Nephron (organoid): ENCODE results near the gene TREX2.

Experiments
- H3K27ac Mint-ChIP-seq, 3 experiments: 2 replicates each; pipeline ENCODE4 v1.8.0; 2020; ENCODE audit warnings: mixed read lengths in 3 of 3, mild to moderate bottlenecking in 2 of 3, moderate library complexity in 1 of 3
- H3K27me3 Mint-ChIP-seq: 2 replicates; pipeline ENCODE4 v1.8.0; 2021; ENCODE audit warnings: low read depth, mild to moderate bottlenecking, moderate library complexity, mixed read lengths
- H3K36me3 Mint-ChIP-seq: 2 replicates; pipeline ENCODE4 v1.8.0; 2020; ENCODE audit warnings: low read depth, mixed read lengths
- H3K4me1 Mint-ChIP-seq: 2 replicates; pipeline ENCODE4 v1.8.0; 2020; ENCODE audit warnings: mixed read lengths
- H3K4me3 Mint-ChIP-seq, 3 experiments: 2 replicates each; pipeline ENCODE4 v1.8.0; 2020; ENCODE audit warnings: mild to moderate bottlenecking in 3 of 3, mixed read lengths in 3 of 3, moderate library complexity in 2 of 3
- H3K9me3 Mint-ChIP-seq: 2 replicates; pipeline ENCODE4 v1.8.0; 2020; ENCODE audit warnings: mixed read lengths
- TF ChIP-seq, protein P1 (sequence below), 3 experiments: fragments of 200-600 bp; sonication (generic); IDR thresholded peaks; one replicate each; pipeline ENCODE4 v1.5.0; 2021; ENCODE audit warnings: antibody characterized with exemption in 3 of 3; ENCODE audit not compliant: unreplicated experiment in 3 of 3

Gene TREX2

DNA sequence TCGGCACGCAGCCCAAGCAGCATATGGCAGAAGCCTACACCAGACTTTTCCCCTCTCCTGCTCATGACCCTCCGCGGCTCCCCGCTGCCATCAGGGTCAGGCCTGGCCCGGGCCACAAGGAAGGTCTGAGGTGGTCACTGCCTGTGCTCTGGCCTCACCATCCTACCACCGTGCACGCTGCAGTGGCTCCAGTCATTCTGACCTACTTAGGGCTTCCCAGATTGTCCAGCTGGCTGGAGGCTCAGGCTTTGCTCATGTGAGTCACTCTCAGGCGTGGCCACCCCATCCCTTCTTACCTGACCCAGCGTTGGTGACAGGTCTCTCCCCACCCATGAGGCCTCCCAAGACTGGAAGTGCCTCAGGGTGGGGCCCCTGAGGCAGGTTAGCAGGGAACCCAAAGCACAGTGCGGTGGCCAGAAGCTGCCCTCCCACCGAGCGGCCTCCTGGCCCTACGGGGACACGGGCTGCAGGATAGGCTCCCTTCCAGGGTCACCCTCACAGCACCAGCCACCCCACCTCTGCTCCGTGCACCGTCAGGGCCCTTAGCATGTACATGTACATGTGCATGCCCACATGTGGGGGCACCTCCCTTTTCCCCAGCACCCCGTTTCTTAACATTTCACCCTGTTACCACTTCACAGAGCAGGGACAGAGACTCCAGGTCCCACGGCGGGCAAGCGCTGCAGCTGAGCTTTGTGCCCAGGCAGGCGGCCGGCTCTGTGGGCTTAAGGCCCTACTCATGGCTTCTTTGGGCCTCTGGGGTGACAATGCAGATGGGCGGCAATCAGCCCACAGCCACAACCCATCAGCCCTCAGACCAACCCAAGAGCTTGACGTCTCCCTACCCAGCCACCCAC is 2.2 kb downstream of the TREX2 start:
- Mint-ChIP-seq H3K4me3 (no peak overlapping the region), H3K4me1 (no peaks in the 10 kb centered on the region), H3K27me3 (peaks cover 4% of the 10 kb centered on the region), H3K27ac (no peak overlapping the region), H3K9me3 (peaks cover 12% of the 10 kb centered on the region), H3K36me3 (no peaks in the 10 kb centered on the region)
- TF ChIP-seq, protein P1, sequence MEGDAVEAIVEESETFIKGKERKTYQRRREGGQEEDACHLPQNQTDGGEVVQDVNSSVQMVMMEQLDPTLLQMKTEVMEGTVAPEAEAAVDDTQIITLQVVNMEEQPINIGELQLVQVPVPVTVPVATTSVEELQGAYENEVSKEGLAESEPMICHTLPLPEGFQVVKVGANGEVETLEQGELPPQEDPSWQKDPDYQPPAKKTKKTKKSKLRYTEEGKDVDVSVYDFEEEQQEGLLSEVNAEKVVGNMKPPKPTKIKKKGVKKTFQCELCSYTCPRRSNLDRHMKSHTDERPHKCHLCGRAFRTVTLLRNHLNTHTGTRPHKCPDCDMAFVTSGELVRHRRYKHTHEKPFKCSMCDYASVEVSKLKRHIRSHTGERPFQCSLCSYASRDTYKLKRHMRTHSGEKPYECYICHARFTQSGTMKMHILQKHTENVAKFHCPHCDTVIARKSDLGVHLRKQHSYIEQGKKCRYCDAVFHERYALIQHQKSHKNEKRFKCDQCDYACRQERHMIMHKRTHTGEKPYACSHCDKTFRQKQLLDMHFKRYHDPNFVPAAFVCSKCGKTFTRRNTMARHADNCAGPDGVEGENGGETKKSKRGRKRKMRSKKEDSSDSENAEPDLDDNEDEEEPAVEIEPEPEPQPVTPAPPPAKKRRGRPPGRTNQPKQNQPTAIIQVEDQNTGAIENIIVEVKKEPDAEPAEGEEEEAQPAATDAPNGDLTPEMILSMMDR (IDR thresholded peaks at IDR 0.05; ENCODE audit: unreplicated experiment in 3 of 3), result no peak

DNA sequence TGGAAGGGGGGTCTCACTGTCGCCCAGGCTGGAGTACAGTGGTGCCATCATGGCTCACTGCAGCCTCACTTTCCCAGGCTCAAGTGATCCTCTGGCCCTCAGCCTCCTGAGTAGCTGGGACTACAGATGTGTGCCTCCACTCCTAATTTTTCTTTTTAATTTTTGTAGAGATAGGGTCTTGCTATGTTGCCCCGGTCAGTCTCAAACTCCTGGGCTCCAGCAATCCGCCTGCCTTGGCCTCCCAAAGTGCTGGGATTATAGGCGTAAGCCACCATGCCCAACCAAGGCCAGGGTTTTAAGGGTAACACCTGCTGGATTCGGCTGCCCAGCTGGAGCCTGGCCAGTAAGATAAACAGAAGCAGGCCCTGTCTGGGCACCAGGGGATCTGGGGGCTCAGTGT is 3.4 kb downstream of the TREX2 start:
- Mint-ChIP-seq H3K4me3 (no peak overlapping the region), H3K36me3 (no peaks in the 10 kb centered on the region), H3K9me3 (peaks cover 12% of the 10 kb centered on the region), H3K4me1 (no peaks in the 10 kb centered on the region), H3K27me3 (peaks cover 8% of the 10 kb centered on the region), H3K27ac (no peak overlapping the region)
- TF ChIP-seq, protein P1 (IDR thresholded peaks at IDR 0.05; ENCODE audit: unreplicated experiment in 3 of 3), result no peak

DNA sequence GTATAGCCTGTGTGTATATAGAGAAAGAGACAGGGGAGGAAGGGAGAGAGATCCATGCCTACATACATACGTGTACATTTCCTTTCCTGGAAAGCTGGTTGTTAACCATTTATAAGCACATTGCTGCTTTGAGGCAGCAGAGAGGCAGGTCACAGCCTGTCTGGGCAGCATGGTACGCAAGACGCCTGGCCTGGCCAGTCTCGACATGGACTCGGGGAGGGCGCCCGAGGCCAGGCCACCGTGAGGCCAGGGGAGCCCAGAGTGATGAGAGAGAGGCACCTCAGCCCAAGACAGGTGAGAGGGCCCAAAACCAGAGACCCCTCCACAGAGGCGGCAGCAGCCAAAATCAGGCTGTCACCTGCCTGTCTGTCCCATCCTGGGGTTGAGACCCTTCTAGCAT is 3.9 kb downstream of the TREX2 start:
- H3K4me3 Mint-ChIP-seq, result no peak overlapping the region
- no peaks in the 10 kb centered on the region for H3K4me1 Mint-ChIP-seq
- H3K27me3 Mint-ChIP-seq, result peaks cover 8% of the 10 kb centered on the region
- H3K9me3 Mint-ChIP-seq, result peaks cover 13% of the 10 kb centered on the region
- H3K36me3 Mint-ChIP-seq, result no peaks in the 10 kb centered on the region
- no peak overlapping the region for H3K27ac Mint-ChIP-seq
- TF ChIP-seq, protein P1 (IDR thresholded peaks at IDR 0.05; ENCODE audit: unreplicated experiment in 3 of 3), result no peak

- peaks cover 13% of the 10 kb centered on the region for H3K9me3 Mint-ChIP-seq
- no peak overlapping the region for H3K4me3 Mint-ChIP-seq
- H3K27ac Mint-ChIP-seq, result no peak overlapping the region
- no peaks in the 10 kb centered on the region for H3K36me3 Mint-ChIP-seq
- peaks cover 8% of the 10 kb centered on the region for H3K27me3 Mint-ChIP-seq
- TF ChIP-seq, protein P1 (IDR thresholded peaks at IDR 0.05; ENCODE audit: unreplicated experiment in 3 of 3), result no peak
- H3K4me1 Mint-ChIP-seq, result no peaks in the 10 kb centered on the region
Observed at GRCh38 chrX:153441296-153441695, 4.6 kb downstream of the TREX2 start.

DNA sequence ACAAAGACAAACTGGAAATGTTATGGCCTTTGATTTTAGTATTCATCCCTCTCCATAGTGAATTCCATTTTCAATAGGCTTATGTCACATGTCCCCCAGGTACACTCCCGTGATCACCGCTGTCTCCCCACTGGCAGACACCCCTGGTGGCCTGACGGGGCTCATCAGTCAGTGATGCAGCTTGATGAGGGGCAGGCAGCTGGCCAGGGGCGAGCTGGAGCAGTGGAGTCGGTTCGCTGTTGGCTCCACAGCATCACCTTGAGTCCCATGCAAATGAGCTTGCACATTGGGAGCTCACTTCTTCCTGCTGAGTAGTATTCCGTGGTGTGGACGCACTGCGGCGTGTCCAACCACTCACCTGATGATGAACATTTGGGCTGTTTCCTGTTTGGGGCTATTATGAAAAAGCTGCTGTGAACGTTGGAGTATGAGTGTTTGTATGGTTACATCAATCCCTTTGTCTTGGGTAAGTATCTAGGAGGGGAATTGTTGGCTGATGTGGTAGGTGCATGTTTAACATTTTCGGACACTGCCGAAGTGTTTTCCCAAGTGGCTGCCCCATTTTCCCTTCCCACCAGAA is 5.2 kb downstream of the TREX2 start:
- TF ChIP-seq, protein P1 (IDR thresholded peaks at IDR 0.05; ENCODE audit: unreplicated experiment in 3 of 3), result no peak
- H3K36me3 Mint-ChIP-seq, result no peaks in the 10 kb centered on the region
- no peaks in the 10 kb centered on the region for H3K4me1 Mint-ChIP-seq
- peaks cover 8% of the 10 kb centered on the region for H3K27me3 Mint-ChIP-seq
- no peak overlapping the region for H3K4me3 Mint-ChIP-seq
- no peak overlapping the region for H3K27ac Mint-ChIP-seq
- peaks cover 16% of the 10 kb centered on the region for H3K9me3 Mint-ChIP-seq
